Measurements from ENCODE around the gene ASCC3.

ASCC3 gene

DNA sequence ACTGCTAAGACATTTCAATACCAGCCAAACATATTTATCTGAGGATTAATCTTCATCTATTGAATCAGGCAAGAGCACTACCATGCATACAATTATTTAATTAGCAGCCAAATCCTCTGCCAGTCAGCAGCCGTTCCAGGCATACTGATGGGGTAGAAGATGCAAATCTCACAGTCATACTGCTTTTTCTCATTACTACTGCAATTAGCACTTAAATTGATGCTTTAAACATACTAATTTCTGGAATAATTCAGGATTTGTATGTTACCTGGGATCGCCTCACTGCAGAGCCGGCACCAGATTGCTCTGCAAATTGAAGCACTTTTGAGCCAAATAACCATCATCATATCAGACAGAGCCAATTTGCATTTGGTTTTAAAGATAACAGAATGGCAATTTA is 366.5 kb downstream of the ASCC3 start:
- WGBS (ENCODE audit: insufficient coverage), result no CpG with 5 or more reads among the region's 3 CpGs
- Histone ChIP-seq H3K27ac (ENCODE audit: insufficient read depth in 1 of 2, low read depth in 1 of 2, low read length in 2 of 2, poor library complexity in 1 of 2, severe bottlenecking in 2 of 2) (no peak overlapping the region), H3K36me3 (ENCODE audit: control insufficient read depth in 4 of 4, insufficient read depth in 4 of 4, low read length in 3 of 4) (peaks cover 18 to 31% (median 24%) of the 10 kb centered on the region in 4 experiments), H3K9me3 (ENCODE audit: control extremely low read depth in 1 of 5, control insufficient read depth in 4 of 5, insufficient read depth in 2 of 5, low read depth in 1 of 5, low read length in 4 of 5) (no peaks in the 10 kb centered on the region), H3K4me3 (ENCODE audit: control insufficient read depth in 1 of 7, extremely low read depth in 1 of 7, insufficient read depth in 4 of 7, low read depth in 2 of 7, low read length in 6 of 7) (no peak overlapping the region), H3K27me3 (replicated peaks in 2 of 5; ENCODE audit: control insufficient read depth in 4 of 5, insufficient read depth in 5 of 5, low read length in 4 of 5) (no peaks in the 10 kb centered on the region), H3K4me1 (ENCODE audit: control extremely low read depth in 1 of 4, control insufficient read depth in 4 of 4, insufficient read depth in 4 of 4, low read length in 3 of 4) (no peaks in the 10 kb centered on the region)
- no peak for DNase-seq
- ChIA-PET CTCF (no interaction called here), POLR2A (no interaction called here)

GRCh38 chr6:100512203-100512862 is 368.8 kb downstream of the ASCC3 start:
- no peak for DNase-seq
- Histone ChIP-seq H3K9me3 (ENCODE audit: control extremely low read depth in 1 of 5, control insufficient read depth in 4 of 5, insufficient read depth in 2 of 5, low read depth in 1 of 5, low read length in 4 of 5) (no peaks in the 10 kb centered on the region), H3K4me1 (ENCODE audit: control extremely low read depth in 1 of 4, control insufficient read depth in 4 of 4, insufficient read depth in 4 of 4, low read length in 3 of 4) (no peaks in the 10 kb centered on the region), H3K27ac (ENCODE audit: insufficient read depth in 1 of 2, low read depth in 1 of 2, low read length in 2 of 2, poor library complexity in 1 of 2, severe bottlenecking in 2 of 2) (no peak overlapping the region), H3K36me3 (ENCODE audit: control insufficient read depth in 4 of 4, insufficient read depth in 4 of 4, low read length in 3 of 4) (peaks cover 19 to 36% (median 29%) of the 10 kb centered on the region in 4 experiments), H3K4me3 (ENCODE audit: control insufficient read depth in 1 of 7, extremely low read depth in 1 of 7, insufficient read depth in 4 of 7, low read depth in 2 of 7, low read length in 6 of 7) (no peak overlapping the region), H3K27me3 (replicated peaks in 2 of 5; ENCODE audit: control insufficient read depth in 4 of 5, insufficient read depth in 5 of 5, low read length in 4 of 5) (no peaks in the 10 kb centered on the region)
- POLR2A ChIA-PET, result no interaction called here
- WGBS (ENCODE audit: insufficient coverage), result 97% methylated on average over 5 of the region's 6 CpGs
- CTCF ChIA-PET, result interaction anchor here (2.0 kb wide), 1 partner anchor 16 kb away, joined by 7 read pairs; no protein-coding TSS in a partner anchor

DNA sequence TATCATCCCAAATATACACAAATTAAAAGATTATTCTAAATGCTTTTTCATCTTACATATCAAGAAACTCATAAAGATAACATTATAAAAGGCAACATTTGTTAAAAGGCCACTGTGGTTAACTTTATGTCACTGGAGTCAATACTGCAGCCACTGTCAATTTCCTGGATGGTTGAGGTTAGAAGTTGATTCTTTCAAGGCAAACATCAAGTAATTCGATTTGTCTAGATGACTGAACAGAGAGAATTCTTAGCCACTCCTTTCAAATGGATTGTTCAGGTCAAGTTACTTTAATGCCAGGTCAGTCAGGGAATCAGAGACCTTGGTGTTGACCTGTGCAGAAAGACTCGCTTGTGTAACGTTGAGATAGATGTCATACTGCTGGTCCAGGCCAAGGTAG is 372.0 kb downstream of the ASCC3 start:
- DNase-seq, result no peak
- peaks cover 14 to 26% (median 23%) of the 10 kb centered on the region in 4 experiments for H3K36me3 ChIP-seq (ENCODE audit: control insufficient read depth in 4 of 4, insufficient read depth in 4 of 4, low read length in 3 of 4)
- H3K9me3 ChIP-seq (ENCODE audit: control extremely low read depth in 1 of 5, control insufficient read depth in 4 of 5, insufficient read depth in 2 of 5, low read depth in 1 of 5, low read length in 4 of 5), result no peaks in the 10 kb centered on the region
- no peaks in the 10 kb centered on the region for H3K27me3 ChIP-seq (replicated peaks in 2 of 5; ENCODE audit: control insufficient read depth in 4 of 5, insufficient read depth in 5 of 5, low read length in 4 of 5)
- no peak overlapping the region for H3K4me3 ChIP-seq (ENCODE audit: control insufficient read depth in 1 of 7, extremely low read depth in 1 of 7, insufficient read depth in 4 of 7, low read depth in 2 of 7, low read length in 6 of 7)
- no CpG with 5 or more reads among the region's 3 CpGs for WGBS (ENCODE audit: insufficient coverage)
- ChIA-PET CTCF (no interaction called here), POLR2A (no interaction called here)
- no peaks in the 10 kb centered on the region for H3K4me1 ChIP-seq (ENCODE audit: control extremely low read depth in 1 of 4, control insufficient read depth in 4 of 4, insufficient read depth in 4 of 4, low read length in 3 of 4)
- H3K27ac ChIP-seq (ENCODE audit: insufficient read depth in 1 of 2, low read depth in 1 of 2, low read length in 2 of 2, poor library complexity in 1 of 2, severe bottlenecking in 2 of 2), result no peak overlapping the region

- Histone ChIP-seq H3K4me1 (ENCODE audit: control extremely low read depth in 1 of 4, control insufficient read depth in 4 of 4, insufficient read depth in 4 of 4, low read length in 3 of 4) (no peaks in the 10 kb centered on the region), H3K4me3 (ENCODE audit: control insufficient read depth in 1 of 7, extremely low read depth in 1 of 7, insufficient read depth in 4 of 7, low read depth in 2 of 7, low read length in 6 of 7) (no peak overlapping the region), H3K36me3 (ENCODE audit: control insufficient read depth in 4 of 4, insufficient read depth in 4 of 4, low read length in 3 of 4) (peaks cover 9 to 19% (median 13%) of the 10 kb centered on the region in 4 experiments), H3K27ac (ENCODE audit: insufficient read depth in 1 of 2, low read depth in 1 of 2, low read length in 2 of 2, poor library complexity in 1 of 2, severe bottlenecking in 2 of 2) (no peak overlapping the region), H3K27me3 (replicated peaks in 2 of 5; ENCODE audit: control insufficient read depth in 4 of 5, insufficient read depth in 5 of 5, low read length in 4 of 5) (peaks cover 0 to 3% (median 0%) of the 10 kb centered on the region in 5 experiments), H3K9me3 (ENCODE audit: control extremely low read depth in 1 of 5, control insufficient read depth in 4 of 5, insufficient read depth in 2 of 5, low read depth in 1 of 5, low read length in 4 of 5) (no peaks in the 10 kb centered on the region)
- no peak for DNase-seq
- ChIA-PET POLR2A (no interaction called here), CTCF (no interaction called here)
- 94% methylated on average over 2 of the region's 2 CpGs for WGBS (ENCODE audit: insufficient coverage)
These were observed 374.5 kb downstream of the ASCC3 start for GRCh38 chr6:100506651-100507050.

- ChIA-PET POLR2A (no interaction called here), CTCF (no interaction called here)
- H3K4me3 ChIP-seq (ENCODE audit: control insufficient read depth in 1 of 7, extremely low read depth in 1 of 7, insufficient read depth in 4 of 7, low read depth in 2 of 7, low read length in 6 of 7), result no peak overlapping the region
- no peak overlapping the region for H3K27ac ChIP-seq (ENCODE audit: insufficient read depth in 1 of 2, low read depth in 1 of 2, low read length in 2 of 2, poor library complexity in 1 of 2, severe bottlenecking in 2 of 2)
- H3K27me3 ChIP-seq (replicated peaks in 2 of 5; ENCODE audit: control insufficient read depth in 4 of 5, insufficient read depth in 5 of 5, low read length in 4 of 5), result peaks cover 0 to 3% (median 0%) of the 10 kb centered on the region in 5 experiments
- no peaks in the 10 kb centered on the region for H3K9me3 ChIP-seq (ENCODE audit: control extremely low read depth in 1 of 5, control insufficient read depth in 4 of 5, insufficient read depth in 2 of 5, low read depth in 1 of 5, low read length in 4 of 5)
- no peaks in the 10 kb centered on the region for H3K4me1 ChIP-seq (ENCODE audit: control extremely low read depth in 1 of 4, control insufficient read depth in 4 of 4, insufficient read depth in 4 of 4, low read length in 3 of 4)
- no peak for DNase-seq
- WGBS (ENCODE audit: insufficient coverage), result 89% methylated on average over 4 of the region's 6 CpGs
- peaks cover 3 to 10% (median 7%) of the 10 kb centered on the region in 4 experiments for H3K36me3 ChIP-seq (ENCODE audit: control insufficient read depth in 4 of 4, insufficient read depth in 4 of 4, low read length in 3 of 4)
These were observed 376.1 kb downstream of the ASCC3 start for GRCh38 chr6:100504786-100505737.

GRCh38 chr6:100503043-100503705 is 378.0 kb downstream of the ASCC3 start:
- H3K4me3 ChIP-seq (ENCODE audit: control insufficient read depth in 1 of 7, extremely low read depth in 1 of 7, insufficient read depth in 4 of 7, low read depth in 2 of 7, low read length in 6 of 7), result no peak overlapping the region
- peaks cover 0 to 3% (median 0%) of the 10 kb centered on the region in 5 experiments for H3K27me3 ChIP-seq (replicated peaks in 2 of 5; ENCODE audit: control insufficient read depth in 4 of 5, insufficient read depth in 5 of 5, low read length in 4 of 5)
- ChIA-PET CTCF (interaction anchor here (1.2 kb wide), 1 partner anchor 154 kb away, joined by 3 read pairs; no protein-coding TSS in a partner anchor), POLR2A (no interaction called here)
- H3K9me3 ChIP-seq (ENCODE audit: control extremely low read depth in 1 of 5, control insufficient read depth in 4 of 5, insufficient read depth in 2 of 5, low read depth in 1 of 5, low read length in 4 of 5), result no peaks in the 10 kb centered on the region
- no peak for DNase-seq
- peaks cover 0 to 3% (median 0%) of the 10 kb centered on the region in 4 experiments for H3K36me3 ChIP-seq (ENCODE audit: control insufficient read depth in 4 of 4, insufficient read depth in 4 of 4, low read length in 3 of 4)
- no peak overlapping the region for H3K27ac ChIP-seq (ENCODE audit: insufficient read depth in 1 of 2, low read depth in 1 of 2, low read length in 2 of 2, poor library complexity in 1 of 2, severe bottlenecking in 2 of 2)
- H3K4me1 ChIP-seq (ENCODE audit: control extremely low read depth in 1 of 4, control insufficient read depth in 4 of 4, insufficient read depth in 4 of 4, low read length in 3 of 4), result no peaks in the 10 kb centered on the region
